ENCODE measurements around the gene SCNN1A.

The SCNN1A gene

DNA sequence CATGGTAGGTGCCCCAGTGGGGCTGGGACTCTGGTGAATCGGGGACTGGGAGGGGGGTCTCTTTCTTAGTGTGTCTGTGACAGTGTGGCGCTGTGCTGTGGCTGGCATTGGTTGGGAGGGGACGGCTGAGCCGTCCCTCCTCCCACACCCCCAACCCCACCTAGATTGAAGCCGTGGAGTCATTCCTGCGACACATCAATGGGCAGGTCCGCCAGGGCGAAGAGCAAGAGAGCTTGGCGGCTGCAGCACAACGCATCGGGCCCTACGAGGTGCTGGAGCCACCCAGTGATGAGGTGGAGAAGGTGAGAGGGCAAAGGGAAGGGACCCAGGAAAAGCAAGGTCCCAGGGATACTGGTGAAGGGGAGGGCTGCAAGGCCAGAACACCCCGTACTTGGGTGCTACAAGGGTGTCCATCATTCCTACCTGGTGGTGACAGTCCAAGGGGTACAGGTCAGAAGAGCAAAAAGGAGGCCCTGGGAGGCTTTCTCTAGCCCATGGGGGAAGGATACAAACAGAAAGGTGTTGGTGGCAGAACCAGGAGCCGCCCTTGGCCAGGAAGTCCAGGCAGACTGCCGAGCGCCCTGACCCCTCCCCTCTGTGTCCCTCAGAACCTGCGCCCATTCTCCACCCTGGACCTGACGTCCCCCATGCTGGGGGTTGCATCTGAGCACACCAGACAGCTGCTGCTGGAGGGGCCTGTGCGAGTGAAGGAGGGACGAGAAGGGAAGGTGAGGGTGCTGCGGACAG, 57.5 kb downstream of the SCNN1A start:
- DNase-seq (ENCODE audit: low spot score), result no peak

DNA sequence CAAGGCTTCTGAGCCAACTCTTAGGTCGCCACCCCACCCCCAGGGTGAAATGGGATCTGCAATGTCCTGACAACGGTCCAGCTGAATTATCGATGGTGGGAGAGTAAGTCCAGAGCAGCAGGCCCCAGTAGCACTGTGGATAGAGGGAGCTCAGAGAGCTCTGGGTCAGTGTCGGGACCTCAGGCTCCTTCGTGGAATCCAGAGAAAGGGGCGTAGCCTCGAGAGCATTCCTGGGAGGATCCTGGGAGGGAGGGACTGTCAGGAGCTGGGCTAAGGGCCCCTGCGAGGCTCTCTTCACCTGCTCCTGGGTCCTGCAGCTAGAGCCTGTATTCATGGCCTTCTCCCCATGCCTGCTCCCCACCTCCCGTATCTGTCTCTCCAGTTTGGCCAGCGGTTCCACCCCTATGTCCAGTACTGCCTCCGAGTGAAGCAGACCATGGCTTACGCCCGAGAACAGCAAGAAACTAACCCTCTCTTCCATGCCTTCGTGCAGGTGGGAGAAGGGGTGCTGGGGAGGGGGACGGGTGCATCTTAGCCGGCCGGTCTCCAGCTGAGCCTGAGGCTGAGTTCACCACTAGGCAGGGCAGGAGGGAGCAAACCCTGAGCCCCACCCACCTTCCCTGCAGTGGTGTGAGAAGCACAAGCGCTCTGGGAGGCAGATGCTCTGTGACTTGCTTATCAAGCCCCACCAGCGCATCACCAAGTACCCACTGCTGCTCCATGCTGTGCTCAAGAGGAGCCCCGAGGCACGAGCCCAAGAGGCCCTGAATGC, 58.3 kb downstream of the SCNN1A start:
- no peak for DNase-seq (ENCODE audit: low spot score)

DNA sequence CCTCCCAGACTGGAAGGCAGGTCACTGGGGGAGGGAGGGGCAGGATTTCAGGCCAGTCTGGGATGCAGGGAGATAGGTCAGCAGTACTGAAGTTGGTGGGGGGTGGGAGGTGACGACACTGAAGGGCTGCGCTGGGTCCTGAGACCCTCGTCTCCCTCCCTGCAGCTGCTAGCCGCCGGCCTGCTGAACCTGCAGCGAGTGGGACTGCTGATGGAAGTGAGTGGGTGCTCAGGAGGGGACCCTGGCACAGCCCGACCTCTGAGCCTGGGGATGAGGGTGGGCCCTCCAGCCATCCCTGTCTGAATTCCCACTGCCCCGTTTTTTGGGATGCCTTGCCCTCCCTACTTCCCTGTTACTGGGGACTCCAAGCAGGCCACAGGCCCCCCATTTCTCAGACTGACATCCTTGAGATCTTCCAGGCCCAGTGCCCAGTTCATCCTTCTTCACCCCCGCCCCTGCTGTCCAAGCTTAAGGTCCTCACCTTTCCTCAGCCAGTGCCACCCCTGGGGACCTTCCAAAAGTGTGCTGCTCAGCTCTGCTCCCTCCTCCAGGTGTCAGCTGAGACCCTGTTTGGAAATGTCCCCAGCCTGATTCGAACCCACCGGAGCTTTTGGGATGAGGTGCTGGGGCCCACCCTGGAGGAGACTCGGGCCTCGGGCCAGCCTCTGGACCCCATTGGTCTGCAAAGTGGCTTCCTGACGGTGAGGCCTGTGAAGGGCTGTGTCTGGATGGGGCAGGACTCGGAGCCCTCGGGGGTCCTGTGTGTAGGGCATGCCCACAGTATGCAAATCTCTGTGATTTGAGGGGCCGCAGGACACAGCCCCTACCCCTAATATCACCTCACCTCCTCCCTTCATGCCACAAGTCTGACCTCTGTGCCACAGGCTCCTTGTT, 59.4 kb downstream of the SCNN1A start:
- no peak for DNase-seq (ENCODE audit: low spot score)

DNA sequence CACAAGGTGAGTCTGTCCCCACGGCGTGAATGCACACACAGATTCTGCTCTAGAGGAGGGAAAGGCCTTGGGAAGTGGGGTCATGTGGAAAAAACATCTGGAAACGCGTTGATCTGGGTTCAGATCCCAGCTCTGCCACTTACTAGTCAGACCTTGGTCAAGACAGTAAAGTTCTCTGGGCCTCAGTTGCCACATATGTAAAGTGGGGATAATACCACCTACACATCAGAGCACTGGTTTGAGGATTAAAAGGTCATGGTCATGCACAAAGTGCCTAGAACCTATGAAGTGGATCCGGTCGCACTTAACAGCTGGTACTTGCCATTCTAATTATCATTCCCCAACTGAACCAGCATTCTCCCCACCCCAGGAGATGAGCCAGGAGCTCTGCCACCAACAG, 60.2 kb downstream of the SCNN1A start:
- DNase-seq (ENCODE audit: low spot score), result no peak

DNA sequence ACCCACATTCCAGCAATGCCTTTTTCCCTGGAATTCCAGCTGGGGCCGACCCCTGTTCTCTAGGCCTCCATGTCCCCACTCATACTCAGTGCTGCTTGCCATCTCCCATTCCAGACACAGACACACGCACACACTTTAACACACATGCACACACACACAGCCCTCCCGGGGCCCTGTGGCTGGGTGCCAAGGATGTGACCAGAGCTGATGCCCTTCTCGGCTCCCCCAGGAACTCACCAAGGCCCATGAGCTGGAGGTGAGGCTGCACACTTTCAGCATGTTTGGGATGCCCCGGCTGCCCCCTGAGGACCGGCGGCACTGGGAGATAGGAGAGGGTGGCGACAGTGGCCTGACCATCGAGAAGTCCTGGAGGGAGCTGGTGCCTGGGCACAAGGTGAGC, 60.6 kb downstream of the SCNN1A start:
- no peak for DNase-seq (ENCODE audit: low spot score)

DNA sequence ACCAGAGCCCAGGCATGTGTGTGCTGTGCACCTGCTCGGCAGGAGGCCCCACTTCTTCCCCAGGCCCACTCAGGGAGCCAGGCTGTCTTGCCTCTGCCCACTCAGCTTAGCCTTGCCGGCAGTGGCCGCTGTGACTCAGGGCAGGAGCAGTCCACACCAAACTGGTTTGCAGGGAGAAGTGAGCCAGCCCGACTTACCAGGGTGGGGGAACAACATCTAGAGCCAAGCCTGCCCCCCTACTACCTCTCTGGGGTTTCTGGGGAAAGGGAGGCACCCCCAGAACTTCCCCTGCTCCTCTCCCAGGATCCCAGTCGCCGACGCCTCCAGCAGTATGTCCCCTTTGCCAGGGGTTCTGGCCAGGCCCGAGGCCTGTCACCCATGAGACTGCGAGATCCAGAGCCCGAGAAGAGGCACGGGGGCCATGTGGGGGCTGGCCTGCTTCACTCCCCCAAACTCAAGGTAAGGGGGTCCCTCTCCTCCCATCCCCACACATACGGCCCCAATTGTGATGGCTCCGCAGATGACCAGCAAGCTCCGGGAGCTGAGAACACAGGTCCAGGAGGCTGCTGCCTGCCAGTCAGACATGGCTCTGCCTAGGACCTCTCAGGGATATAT, 61.9 kb downstream of the SCNN1A start:
- DNase-seq (ENCODE audit: low spot score), result no peak

DNA sequence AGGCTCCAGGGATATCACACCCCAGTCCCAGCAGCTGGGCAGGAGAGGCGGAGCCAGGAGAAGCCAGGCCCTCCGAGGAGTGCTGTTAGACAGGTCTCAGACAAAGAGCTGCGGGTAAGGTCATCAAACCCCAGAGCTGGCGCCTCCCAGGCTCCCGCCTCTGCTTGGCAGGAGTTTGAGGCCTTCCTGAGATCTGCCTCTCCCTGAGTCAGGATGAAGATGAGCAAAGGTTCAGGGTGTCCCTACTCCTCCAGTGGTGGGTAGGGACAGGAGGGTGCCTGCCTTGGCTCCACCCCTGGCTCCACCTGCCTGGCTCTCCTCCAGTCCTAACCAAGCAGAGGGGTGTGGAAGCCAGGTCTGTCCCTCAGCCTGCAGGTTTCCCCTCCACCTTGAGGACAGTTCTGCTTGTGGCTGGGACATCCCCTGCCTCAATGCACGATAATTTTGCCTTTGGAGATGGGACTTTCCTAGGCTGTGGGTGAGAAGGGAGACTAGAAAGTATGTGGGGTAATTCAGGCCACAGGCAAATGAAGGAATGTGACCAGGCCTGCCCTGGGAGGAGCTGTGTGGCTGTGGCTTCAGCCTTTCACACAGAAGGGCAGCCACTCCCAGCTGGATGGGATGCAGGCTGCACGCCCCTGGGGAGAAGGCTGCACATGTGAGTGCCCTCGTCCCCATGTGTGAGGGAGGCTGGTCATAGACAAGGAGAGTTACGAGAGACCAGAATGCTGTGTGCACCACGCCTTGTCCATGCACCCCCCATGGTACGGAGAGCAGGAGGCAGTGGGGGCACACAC, 62.6 kb downstream of the SCNN1A start:
- DNase-seq (ENCODE audit: low spot score), result no peak

DNA sequence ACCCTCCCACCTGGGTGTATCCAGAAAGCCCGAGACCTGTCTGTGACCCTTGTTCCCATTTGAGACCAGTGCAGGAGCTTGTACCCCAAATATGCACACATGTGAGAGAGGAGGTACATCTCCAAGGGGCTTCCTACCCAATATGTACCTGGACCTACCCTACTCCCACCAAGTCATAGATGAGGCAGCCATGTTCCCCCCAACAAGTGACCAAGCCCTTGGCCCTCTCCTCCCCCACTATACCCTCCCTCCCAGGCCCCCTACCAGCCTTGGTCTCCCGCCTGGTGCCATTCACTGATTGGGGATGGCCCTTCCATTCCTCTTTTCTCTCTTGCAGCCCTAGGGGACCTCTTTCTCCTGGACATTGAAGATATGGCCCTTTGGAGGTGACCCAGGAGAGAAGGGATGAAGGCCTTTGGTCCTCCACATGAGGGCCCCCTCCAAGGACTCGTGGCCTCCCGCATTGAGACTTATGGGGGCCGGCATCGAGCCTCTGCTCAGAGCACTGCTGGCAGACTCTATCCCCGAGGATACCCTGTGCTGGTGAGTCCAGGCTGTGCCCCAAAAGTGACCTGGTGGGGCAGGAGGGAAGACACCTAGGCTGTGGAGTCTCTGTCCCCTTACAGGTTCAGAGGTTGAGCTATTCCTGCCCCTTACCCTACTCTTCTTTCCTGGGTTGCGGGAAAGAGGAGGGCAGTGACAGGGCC, 63.4 kb downstream of the SCNN1A start:
- DNase-seq (ENCODE audit: low spot score), result no peak

DNA sequence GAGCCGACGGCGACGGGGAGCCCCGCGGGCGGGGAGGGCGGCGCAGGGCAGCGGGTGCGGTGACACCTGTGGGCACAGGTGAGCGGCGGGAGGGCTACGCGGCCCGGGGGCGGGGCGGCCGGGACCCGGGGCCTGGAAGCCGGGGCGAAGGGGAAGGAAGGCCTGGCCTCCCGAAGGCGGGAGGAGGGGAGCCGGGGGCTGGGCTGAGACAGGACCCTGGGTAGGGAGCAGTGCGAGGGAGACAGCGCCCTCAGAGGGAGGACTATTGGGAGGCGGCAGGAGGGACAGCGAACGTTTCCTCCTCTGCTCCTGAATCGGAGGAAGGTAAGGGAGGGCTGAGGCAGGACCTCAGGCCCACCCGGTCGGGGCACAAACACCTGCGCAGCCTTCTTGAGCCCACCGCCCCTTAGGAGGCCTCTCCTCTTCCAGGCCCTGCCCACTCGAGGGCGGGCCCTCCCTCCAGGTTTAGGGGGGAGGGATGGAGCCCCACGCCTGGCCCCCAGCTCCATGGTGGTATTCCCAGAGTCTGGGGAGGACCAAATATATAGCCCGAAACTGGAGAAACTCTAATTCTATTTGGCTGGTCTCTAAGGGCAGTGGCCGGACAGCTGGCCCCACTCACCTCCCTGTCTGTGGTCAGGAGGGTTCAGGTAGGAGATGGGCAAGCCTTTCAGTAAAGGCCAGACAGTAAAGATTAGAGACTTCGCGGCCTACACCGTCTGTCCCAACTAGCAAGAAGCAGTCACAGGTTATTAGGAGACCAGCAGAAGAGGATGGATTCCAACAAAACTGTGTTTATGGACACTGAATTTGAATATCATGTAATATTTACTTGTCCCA, 64.4 kb downstream of the SCNN1A start:
- DNase-seq (ENCODE audit: low spot score), result no peak

DNA sequence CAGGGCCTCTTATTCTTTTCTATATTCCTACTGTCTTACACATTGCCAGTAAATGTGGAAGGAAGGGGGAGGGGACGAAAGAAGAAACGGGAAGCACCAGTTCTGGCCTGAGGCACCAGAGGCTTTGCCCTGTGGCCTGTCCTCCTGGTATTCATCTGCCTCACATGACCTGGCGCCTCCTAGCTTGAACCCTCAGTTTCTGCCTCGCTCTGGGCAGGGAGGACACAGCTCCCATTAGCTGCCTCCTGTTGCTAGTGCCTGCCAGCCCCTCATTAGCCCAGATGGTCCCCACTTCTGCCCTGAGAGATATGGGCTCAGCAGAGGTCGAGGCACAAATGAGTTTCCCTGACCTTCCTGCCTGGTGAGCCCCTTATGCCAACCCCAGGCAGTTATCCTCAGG, 67.8 kb downstream of the SCNN1A start:
- no peak for DNase-seq (ENCODE audit: low spot score)

DNA sequence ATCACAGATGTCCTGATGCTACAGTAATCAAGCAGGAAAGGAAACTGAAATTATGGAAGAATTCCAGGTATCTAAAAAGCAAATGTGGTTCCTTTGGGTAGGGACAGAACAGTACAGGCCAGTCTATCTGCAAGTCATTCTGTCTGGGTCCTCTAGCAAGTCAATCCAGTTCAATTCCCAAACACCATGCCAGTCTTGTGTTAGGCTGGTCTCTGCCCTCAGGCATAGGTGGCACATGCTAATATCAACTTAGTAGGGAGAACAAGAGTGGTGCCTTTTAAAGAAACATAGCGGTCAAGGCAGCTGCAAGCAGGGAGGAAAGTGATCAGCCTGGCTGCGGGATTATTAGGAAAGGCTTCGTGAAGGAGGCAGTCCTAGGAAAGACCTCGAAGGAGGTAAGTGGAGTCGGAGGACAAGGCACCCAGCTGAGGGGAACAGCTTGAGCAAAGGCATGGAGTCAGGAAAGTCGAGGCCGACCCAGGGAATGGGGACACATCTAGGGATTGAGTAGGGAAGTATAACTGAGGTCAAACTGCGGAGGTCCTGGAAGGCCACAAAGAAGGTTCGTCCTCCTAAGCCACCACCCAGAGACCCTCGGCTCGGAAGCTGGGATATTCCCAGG, 68.7 kb downstream of the SCNN1A start:
- no peak for DNase-seq (ENCODE audit: low spot score)

DNA sequence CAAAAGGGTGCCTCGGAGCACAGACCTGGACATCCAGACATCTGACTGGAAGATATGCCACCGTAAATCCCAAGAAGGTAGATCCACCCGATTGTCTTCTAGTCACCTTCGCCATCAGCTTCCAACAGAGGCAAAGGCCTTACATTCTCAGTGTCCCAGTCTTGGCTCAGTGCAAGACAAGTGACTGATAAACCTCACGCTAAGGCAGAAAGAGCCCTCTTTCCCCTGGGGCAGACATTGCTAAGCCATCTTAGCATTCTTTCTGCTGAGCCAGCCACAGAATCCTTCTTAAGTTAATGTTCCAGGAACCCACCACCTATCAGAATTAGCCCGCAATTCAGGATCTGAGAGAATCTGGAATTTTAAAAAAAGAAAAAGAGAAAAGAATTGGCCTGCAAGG, 69.2 kb downstream of the SCNN1A start:
- no peak for DNase-seq (ENCODE audit: low spot score)

DNA sequence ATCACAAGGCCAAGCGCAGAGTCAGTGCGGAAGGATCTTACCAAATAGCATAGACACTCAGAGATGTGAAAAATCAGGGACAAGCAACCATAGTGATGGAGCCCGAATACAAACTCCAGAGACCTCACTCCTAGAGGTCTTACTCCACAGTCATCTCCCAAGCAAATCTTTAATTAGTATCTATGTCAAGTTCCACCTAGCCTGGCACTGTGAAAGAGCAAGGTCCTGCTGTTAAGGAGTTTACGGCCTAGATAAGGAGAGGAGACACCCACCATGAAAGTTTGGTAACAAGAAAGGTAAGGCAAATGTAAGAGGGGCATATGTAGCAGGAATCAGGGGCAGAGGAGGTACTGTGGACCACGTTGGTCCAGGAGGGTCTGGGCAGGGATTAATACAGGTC, 72.3 kb downstream of the SCNN1A start:
- DNase-seq (ENCODE audit: low spot score), result no peak

DNA sequence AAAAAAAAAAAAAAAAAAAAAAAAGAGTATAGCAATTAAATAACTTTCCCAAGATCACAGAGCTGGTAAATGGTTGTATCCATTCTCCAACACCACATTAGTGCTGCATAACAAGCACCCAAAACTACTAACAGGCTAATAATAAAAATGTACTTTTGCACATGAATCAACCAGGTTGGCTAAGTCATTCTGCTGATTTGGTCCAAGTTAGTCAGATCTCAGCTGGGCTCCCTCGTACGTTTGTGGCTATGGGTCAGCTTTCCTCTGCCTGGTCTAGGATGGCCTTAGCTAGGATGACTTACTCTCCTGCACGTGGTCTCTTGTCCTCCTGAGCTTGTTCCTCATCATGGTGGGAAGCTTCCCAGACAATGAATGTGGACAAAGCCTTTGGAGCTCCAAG, 72.7 kb downstream of the SCNN1A start:
- no peak for DNase-seq (ENCODE audit: low spot score)

DNA sequence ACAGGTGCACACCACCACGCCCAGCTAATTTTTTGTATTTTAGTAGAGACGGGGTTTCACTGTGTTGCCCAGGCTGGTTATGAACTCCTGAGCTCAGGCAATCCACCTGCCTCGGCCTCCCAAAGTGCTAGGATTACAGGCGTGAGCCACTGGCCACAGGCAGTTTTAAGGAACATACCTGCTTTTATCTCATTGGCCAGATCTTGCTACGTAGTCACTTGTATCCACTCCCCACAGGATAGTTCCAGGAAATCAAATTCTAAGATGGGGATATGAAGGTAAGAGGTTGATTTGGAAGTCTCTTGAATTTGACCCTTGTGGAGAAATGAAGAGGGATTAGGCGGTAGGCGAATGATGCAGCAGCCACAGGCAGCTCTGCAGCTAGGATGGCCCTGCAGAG, 73.6 kb downstream of the SCNN1A start:
- DNase-seq (ENCODE audit: low spot score), result no peak

DNA sequence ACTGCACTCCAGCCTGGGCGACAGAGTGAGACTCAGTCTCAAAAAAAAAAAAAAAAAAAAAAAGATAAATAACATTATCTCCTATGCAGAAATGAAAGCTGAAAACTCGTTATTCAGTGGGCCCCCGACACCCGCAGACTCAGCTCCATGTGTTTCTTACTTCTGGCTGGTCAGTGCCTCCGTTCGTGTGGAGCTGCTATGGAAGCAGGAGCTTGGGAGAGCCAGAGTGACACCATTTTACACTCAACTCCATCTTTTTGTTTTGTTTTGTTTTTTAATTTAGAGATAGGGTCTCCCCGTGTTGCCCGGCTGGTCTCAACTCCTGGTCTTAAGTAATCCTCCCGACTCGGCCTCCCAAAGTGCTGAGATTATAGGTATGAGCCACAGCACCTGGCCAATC, 78.2 kb downstream of the SCNN1A start:
- no peak for DNase-seq (ENCODE audit: low spot score)
